ENCODE data around the gene PAFAH1B2. TPM values are rescaled to one million over a fixed set of nuclear protein-coding genes. Genes with fewer than 3 reads are reported as not detected.

Gene PAFAH1B2
- total and polyA plus RNA-seq, 8 donors = 14.9 to 174 (median 32.0) TPM

DNA sequence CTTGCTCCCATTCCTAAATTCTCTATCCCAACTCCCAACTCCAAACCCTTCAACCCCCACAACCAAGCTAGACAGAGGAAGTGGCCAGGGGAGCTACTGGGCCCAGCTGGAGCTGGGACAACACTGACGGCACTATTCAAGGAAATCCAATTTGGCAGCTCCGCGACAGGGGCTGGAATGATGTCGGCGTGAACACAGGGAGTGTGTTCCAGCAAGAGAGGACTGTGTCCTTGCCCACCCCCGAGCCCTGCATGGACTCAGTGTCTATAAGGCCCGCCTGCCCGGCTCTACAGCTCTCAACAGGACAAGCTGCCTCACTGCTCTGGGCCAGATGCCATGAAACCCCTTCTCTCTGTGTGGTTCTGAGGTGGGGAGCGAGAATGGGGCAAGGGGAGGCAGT is 76.5 kb downstream of the PAFAH1B2 start:
- Histone ChIP-seq H3K36me3 (peaks cover 64 to 98% (median 78%) of the 10 kb centered on the region in 4 donors), H3K4me3 (no peak overlapping the region), H3K4me1 (peaks cover 49 to 96% (median 77%) of the 10 kb centered on the region in 4 donors), H3K27ac (peak overlapping the region; percentile 64 to 88 (median 83)), H3K27me3 (no peaks in the 10 kb centered on the region), H3K9me3 (no peaks in the 10 kb centered on the region)
- WGBS, 5 donors = 58 to 83% (median 65%) methylated on average over 1 to 9 of the region's 9 CpGs
- DNase-seq = peak in 1 of 2 donors; percentile 71
- intact Hi-C loops (cut with DNase I; ENCODE audit: low total_unique reads) = no loop called here
- TF ChIP-seq, protein P1, sequence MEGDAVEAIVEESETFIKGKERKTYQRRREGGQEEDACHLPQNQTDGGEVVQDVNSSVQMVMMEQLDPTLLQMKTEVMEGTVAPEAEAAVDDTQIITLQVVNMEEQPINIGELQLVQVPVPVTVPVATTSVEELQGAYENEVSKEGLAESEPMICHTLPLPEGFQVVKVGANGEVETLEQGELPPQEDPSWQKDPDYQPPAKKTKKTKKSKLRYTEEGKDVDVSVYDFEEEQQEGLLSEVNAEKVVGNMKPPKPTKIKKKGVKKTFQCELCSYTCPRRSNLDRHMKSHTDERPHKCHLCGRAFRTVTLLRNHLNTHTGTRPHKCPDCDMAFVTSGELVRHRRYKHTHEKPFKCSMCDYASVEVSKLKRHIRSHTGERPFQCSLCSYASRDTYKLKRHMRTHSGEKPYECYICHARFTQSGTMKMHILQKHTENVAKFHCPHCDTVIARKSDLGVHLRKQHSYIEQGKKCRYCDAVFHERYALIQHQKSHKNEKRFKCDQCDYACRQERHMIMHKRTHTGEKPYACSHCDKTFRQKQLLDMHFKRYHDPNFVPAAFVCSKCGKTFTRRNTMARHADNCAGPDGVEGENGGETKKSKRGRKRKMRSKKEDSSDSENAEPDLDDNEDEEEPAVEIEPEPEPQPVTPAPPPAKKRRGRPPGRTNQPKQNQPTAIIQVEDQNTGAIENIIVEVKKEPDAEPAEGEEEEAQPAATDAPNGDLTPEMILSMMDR (IDR thresholded peaks at IDR 0.05) = no peak
- peak; percentile 54 for TF ChIP-seq EP300 (IDR thresholded peaks at IDR 0.05)
- TF ChIP-seq POLR2AphosphoS5 (IDR thresholded peaks at IDR 0.05) = peak in 2 of 3 donors; percentile 72 to 80
- TF ChIP-seq POLR2A (IDR thresholded peaks at IDR 0.05) = no peak

DNA sequence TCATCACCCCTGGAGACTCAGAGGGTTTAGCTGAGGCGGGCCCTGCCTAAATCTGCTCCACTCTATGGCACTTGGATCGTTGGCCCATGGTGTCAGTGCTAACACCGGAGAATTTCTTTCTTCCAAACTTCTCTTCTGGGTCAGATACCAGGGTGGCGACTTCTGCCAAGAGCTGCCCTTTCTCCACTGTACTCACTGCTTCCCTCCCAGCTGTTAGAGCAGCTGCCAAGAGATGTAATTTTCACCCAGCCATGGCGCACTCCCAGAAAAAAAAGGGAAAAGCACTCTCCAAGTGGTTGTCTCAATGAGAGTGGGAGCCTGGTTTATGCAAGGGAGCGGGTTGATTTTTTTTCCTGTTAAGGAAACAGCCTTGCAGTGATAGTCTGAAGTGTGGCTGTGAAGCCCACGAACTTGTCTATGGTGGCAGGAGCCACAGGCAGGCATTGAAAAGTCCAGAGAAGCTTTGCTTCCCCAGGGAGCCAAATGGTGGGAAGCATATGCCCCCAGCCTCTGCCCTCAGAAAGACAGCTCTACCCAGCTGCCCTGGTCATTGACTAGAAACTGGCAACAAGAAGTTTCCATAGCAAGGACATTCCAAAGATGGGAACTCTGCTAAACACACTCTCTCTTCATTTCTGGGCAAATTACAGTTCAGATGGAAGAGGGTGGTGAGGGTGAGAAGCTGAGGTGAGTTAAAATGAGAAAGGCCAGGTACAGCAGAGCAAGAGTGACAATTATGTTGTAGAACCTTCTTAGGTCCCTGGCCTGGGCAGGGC is 77.1 kb downstream of the PAFAH1B2 start:
- H3K36me3 ChIP-seq = peaks cover 60 to 98% (median 78%) of the 10 kb centered on the region in 4 donors
- peaks cover 55 to 97% (median 81%) of the 10 kb centered on the region in 4 donors for H3K4me1 ChIP-seq
- H3K27me3 ChIP-seq = no peaks in the 10 kb centered on the region
- 49 to 79% (median 53%) methylated on average over 7 of the region's 7 CpGs for WGBS, 5 donors
- H3K4me3 ChIP-seq = no peak overlapping the region
- no peaks in the 10 kb centered on the region for H3K9me3 ChIP-seq
- peak overlapping the region; percentile 64 to 88 (median 83) for H3K27ac ChIP-seq
- DNase-seq = peak in 1 of 2 donors; percentile 70
- intact Hi-C loops (cut with DNase I; ENCODE audit: low total_unique reads) = no loop called here
- TF ChIP-seq EP300 (IDR thresholded peaks at IDR 0.05) = peak; percentile 3
- TF ChIP-seq POLR2AphosphoS5 (IDR thresholded peaks at IDR 0.05) = peak in 2 of 3 donors; percentile 30 to 46
- no peak for TF ChIP-seq POLR2A (IDR thresholded peaks at IDR 0.05)

DNA sequence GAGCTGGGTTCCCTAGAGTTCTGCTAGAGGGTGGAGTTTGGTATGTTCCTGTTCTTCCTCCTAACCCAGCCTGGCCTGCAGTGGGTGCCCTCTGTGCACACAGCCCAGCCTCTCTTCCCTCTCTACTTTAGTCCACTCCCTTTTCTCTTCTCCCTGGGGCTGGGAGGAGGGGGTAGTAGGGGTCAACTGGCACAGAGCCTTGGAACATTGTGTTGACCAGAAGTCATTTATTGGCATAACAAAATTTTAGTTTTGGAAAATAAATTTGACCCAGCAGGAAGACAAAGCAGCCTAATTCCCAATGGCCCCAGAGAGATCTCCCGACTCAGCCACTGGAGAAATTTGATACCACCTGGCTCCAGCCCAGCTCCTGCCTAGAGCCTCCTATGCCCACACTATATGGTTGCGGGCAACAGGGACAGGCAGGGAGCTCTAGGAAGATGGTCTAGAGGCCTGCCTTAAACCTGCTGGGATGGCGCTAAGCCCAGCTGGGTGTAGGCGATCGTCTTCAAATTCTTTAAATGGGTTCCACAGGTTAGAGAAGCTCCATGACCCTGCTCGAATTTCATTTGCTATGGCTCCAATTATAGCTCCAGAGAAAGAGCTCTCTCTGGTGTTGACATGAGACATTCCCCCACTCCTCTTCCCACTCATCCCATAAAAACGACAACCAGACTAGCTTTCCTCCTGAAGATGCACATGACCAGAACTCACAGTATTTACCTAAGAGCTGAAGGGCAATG is 77.9 kb downstream of the PAFAH1B2 start:
- peaks cover 56 to 98% (median 78%) of the 10 kb centered on the region in 4 donors for H3K36me3 ChIP-seq
- no peaks in the 10 kb centered on the region for H3K9me3 ChIP-seq
- DNase-seq = peak; percentile 60 to 68
- intact Hi-C loops (cut with DNase I; ENCODE audit: low total_unique reads) = no loop called here
- no peaks in the 10 kb centered on the region for H3K27me3 ChIP-seq
- TF ChIP-seq POLR2AphosphoS5 (IDR thresholded peaks at IDR 0.05) (peak in 1 of 3 donors; percentile 66), POLR2A (IDR thresholded peaks at IDR 0.05) (no peak), EP300 (IDR thresholded peaks at IDR 0.05) (peak; percentile 5)
- TF ChIP-seq, protein P1 (IDR thresholded peaks at IDR 0.05) = no peak
- WGBS, 5 donors = 46 to 61% (median 51%) methylated on average over 7 of the region's 7 CpGs
- H3K4me1 ChIP-seq = peaks cover 59 to 98% (median 80%) of the 10 kb centered on the region in 4 donors
- no peak overlapping the region for H3K4me3 ChIP-seq
- H3K27ac ChIP-seq = peak overlapping the region; percentile 64 to 88 (median 83)

DNA sequence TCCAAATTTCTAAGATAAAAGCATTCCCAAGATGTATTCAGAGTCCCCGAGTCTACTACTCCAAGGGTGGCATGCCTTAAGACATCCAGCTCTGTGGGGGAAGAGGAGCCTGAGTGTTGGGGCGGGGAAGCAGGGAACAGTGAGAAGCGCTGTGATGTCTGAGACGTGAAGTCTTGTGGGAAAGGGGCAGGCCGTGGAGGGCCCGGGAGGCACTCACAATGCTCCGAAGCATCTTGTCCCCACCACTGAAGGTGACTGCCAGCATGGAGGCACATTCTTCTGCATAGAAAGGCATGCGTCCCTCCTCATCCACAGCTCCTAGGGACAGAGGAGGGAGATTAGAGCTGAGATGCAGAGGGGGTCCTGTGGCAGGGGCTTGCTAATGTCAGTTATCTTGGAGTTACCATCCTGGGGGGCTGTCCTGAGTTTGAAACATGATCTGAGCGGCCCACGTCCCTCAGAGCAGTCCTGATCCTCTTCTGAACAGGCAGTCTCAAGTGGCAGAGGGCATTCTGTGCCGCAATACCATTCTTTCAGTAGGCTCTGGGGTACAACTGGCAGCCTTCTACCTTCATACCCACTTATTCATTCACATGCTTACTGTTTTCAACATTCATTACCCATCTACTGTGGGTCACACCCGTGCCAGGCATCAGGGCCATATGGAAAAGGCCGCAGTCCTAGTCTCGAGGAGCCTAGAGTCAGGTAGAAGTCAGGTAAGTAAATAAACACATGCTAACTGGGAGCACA is 79.1 kb downstream of the PAFAH1B2 start:
- WGBS, 5 donors = 86 to 90% (median 88%) methylated on average over 13 to 14 of the region's 14 CpGs
- intact Hi-C loops (cut with DNase I; ENCODE audit: low total_unique reads) = no loop called here

More for the DNA sequence above, 79.1 kb downstream of the PAFAH1B2 start:
- TF ChIP-seq, protein P1 (IDR thresholded peaks at IDR 0.05) = no peak
- TF ChIP-seq EP300 (IDR thresholded peaks at IDR 0.05) (no peak), POLR2AphosphoS5 (IDR thresholded peaks at IDR 0.05) (no peak), POLR2A (IDR thresholded peaks at IDR 0.05) (no peak)
- DNase-seq = no peak
- H3K27ac ChIP-seq = peak overlapping the region in 4 of 5 donors; percentile 83 to 88 (median 84)
- H3K27me3 ChIP-seq = no peaks in the 10 kb centered on the region
- H3K4me3 ChIP-seq = no peak overlapping the region
- H3K36me3 ChIP-seq = peaks cover 65 to 98% (median 79%) of the 10 kb centered on the region in 4 donors
- H3K9me3 ChIP-seq = no peaks in the 10 kb centered on the region
- peaks cover 54 to 86% (median 72%) of the 10 kb centered on the region in 4 donors for H3K4me1 ChIP-seq

Data from stomach (tissue), 9 donors.